Femur (tissue), 1 donor: Measurements from ENCODE around the gene TMEM200C.
"Not testable (repeated sequence)": the region's sequence is repeated elsewhere in the genome, so short reads cannot be mapped to it uniquely, and the experiment has no call there.

Source experiments
- DNase-seq: peaks from one replicate; pipeline ENCODE4 v3.0.0-alpha.2; 2017

Gene TMEM200C

GRCh38 chr18:5891854-5892215 is 3.5 kb downstream of the TMEM200C start:
- no peak for DNase-seq

GRCh38 chr18:5891184-5891853 is 4.0 kb downstream of the TMEM200C start:
- peak; percentile 22 for DNase-seq

GRCh38 chr18:5890331-5891183 is 4.8 kb downstream of the TMEM200C start:
- DNase-seq, result peak; percentile 52

- DNase-seq, result no peak
Measured at GRCh38 chr18:5885361-5885760, 10.0 kb downstream of the TMEM200C start.

- DNase-seq, result no peak
Measured at GRCh38 chr18:5884375-5884774, 10.9 kb downstream of the TMEM200C start.

GRCh38 chr18:5879479-5879882 is 15.8 kb downstream of the TMEM200C start:
- no peak for DNase-seq

GRCh38 chr18:5876891-5877290 is 18.4 kb downstream of the TMEM200C start:
- DNase-seq, result no peak

- no peak for DNase-seq
Measured at GRCh38 chr18:5874336-5874735, 21.0 kb downstream of the TMEM200C start.

- no peak for DNase-seq
Measured at GRCh38 chr18:5872886-5873285, 22.4 kb downstream of the TMEM200C start.

GRCh38 chr18:5871426-5871825 is 23.9 kb downstream of the TMEM200C start:
- no peak for DNase-seq

- DNase-seq, result peak; percentile 88
Measured at GRCh38 chr18:5868218-5868854, 27.0 kb downstream of the TMEM200C start.

- DNase-seq, result no peak
Measured at GRCh38 chr18:5865521-5865920, 29.8 kb downstream of the TMEM200C start.

- DNase-seq, result not testable (repeated sequence)
Measured at GRCh38 chr18:5862127-5862526, 33.2 kb downstream of the TMEM200C start.

GRCh38 chr18:5857180-5857579 is 38.1 kb downstream of the TMEM200C start:
- no peak for DNase-seq

GRCh38 chr18:5853253-5853652 is 42.1 kb downstream of the TMEM200C start:
- DNase-seq, result no peak

- DNase-seq, result no peak
Measured at GRCh38 chr18:5851998-5852397, 43.3 kb downstream of the TMEM200C start.

GRCh38 chr18:5842653-5843052 is 52.7 kb downstream of the TMEM200C start:
- no peak for DNase-seq

- no peak for DNase-seq
Measured at GRCh38 chr18:5841518-5841917, 53.8 kb downstream of the TMEM200C start.

- DNase-seq, result no peak
Measured at GRCh38 chr18:5840547-5840946, 54.8 kb downstream of the TMEM200C start.

- no peak for DNase-seq
Measured at GRCh38 chr18:5840025-5840424, 55.3 kb downstream of the TMEM200C start.

- DNase-seq, result no peak
Measured at GRCh38 chr18:5839102-5839501, 56.2 kb downstream of the TMEM200C start.
